Heart left ventricle (tissue), 13 donors: ENCODE results near the gene COLEC12.

Experiments used
- POLR2A ChIP-seq, 2 donors: fragments of 450-650 bp; IDR thresholded peaks; one replicate each; pipeline ENCODE4 v1.6.1; 2017; ENCODE audit warnings: antibody characterized with exemption in 2 of 2, mild to moderate bottlenecking in 2 of 2, moderate library complexity in 2 of 2
- TF ChIP-seq, protein P1 (sequence below), 12 donors: fragments of 200-600 bp; sonication (generic) in 4 of 12; IDR thresholded peaks; one replicate each; pipeline versions ENCODE4 v1.5.0 to v1.8.0; 2018 to 2022; ENCODE audit warnings: antibody characterized with exemption in 12 of 12, mild to moderate bottlenecking in 5 of 12
- donor health status: ischemic (EF 13 %, LVEDD 7.1; RV severe dilation, severe dysfunction).
- donor health status: DM: no; HTN: yes; CAD: no.
- donor health status: DM: no; HTN: no; CAD: no.
- donor health status: ischemic (EF 25% LVEDD 6.9; RV normal size, moderate dysfunction).
- donor health status: ischemic (EF 25% LVEDD 5.7; RV mildly dilated, moderate dysfunction).
- donor health status: ischemic (EF 35%, LVEDD 5.7; RV mildly dilated, moderate dysfunction).
- donor health status: nonischemic (EF 11% LVEDD 7.7; RV severe dilation, severe dysfunction).
- donor health status: DM: yes; HTN: yes; CAD: no.
- donor health status: PGD.
- donor health status: ischemic (EF 29% LVEDD 5.4; RV normal size, mild dysfunction).
- donor health status: nonischemic (EF 23%, LVEDD 6.1; RV moderate dilation, normal function).

- TF ChIP-seq, protein P1, sequence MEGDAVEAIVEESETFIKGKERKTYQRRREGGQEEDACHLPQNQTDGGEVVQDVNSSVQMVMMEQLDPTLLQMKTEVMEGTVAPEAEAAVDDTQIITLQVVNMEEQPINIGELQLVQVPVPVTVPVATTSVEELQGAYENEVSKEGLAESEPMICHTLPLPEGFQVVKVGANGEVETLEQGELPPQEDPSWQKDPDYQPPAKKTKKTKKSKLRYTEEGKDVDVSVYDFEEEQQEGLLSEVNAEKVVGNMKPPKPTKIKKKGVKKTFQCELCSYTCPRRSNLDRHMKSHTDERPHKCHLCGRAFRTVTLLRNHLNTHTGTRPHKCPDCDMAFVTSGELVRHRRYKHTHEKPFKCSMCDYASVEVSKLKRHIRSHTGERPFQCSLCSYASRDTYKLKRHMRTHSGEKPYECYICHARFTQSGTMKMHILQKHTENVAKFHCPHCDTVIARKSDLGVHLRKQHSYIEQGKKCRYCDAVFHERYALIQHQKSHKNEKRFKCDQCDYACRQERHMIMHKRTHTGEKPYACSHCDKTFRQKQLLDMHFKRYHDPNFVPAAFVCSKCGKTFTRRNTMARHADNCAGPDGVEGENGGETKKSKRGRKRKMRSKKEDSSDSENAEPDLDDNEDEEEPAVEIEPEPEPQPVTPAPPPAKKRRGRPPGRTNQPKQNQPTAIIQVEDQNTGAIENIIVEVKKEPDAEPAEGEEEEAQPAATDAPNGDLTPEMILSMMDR (IDR thresholded peaks at IDR 0.05), result no peak
- TF ChIP-seq POLR2A (IDR thresholded peaks at IDR 0.05), result no peak
These were observed 128.9 kb downstream of the COLEC12 start for GRCh38 chr18:371609-371982.
